ENCODE data around the gene TARM1.

The TARM1 gene

GRCh38 chr19:54029930-54030490 is 51.2 kb downstream of the TARM1 start:
- peak; percentile 78 for DNase-seq

GRCh38 chr19:54029301-54029700 is 51.9 kb downstream of the TARM1 start:
- no peak for DNase-seq

GRCh38 chr19:54026656-54027055 is 54.5 kb downstream of the TARM1 start:
- no peak for DNase-seq

- no peak for DNase-seq
Observed at GRCh38 chr19:54024660-54025059, 56.5 kb downstream of the TARM1 start.

GRCh38 chr19:54023191-54023590 is 58.0 kb downstream of the TARM1 start:
- DNase-seq, result no peak

GRCh38 chr19:54021932-54022331 is 59.2 kb downstream of the TARM1 start:
- no peak for DNase-seq

- no peak for DNase-seq
Observed at GRCh38 chr19:54021363-54021762, 59.8 kb downstream of the TARM1 start.
